NCI-H69 (cell line): ENCODE results near the gene CORO6.

Experiments
- DNase-seq: peaks from one replicate; lab custom pipeline; 2025; lab: John Stamatoyannopoulos, UW

The CORO6 gene

GRCh38 chr17:29613352-29613837 is 9.3 kb downstream of the CORO6 start:
- DNase-seq = no peak

GRCh38 chr17:29612404-29613280 is 10.1 kb downstream of the CORO6 start:
- DNase-seq = no peak

GRCh38 chr17:29612094-29612403 is 10.7 kb downstream of the CORO6 start:
- no peak for DNase-seq

- DNase-seq = no peak
Observed at GRCh38 chr17:29611351-29612093, 11.2 kb downstream of the CORO6 start.

GRCh38 chr17:29610395-29610794 is 12.3 kb downstream of the CORO6 start:
- DNase-seq = no peak

- DNase-seq = no peak
Observed at GRCh38 chr17:29608986-29609385, 13.7 kb downstream of the CORO6 start.

GRCh38 chr17:29607557-29608195 is 15.0 kb downstream of the CORO6 start:
- DNase-seq = no peak

- DNase-seq = no peak
Observed at GRCh38 chr17:29603109-29603674, 19.5 kb downstream of the CORO6 start.

- DNase-seq = peak; percentile 90
Observed at GRCh38 chr17:29597361-29598172, 25.1 kb downstream of the CORO6 start.

GRCh38 chr17:29596811-29597210 is 25.9 kb downstream of the CORO6 start:
- DNase-seq = peak; percentile 59

GRCh38 chr17:29595943-29596774 is 26.6 kb downstream of the CORO6 start:
- DNase-seq = peak; percentile 42

GRCh38 chr17:29595107-29595942 is 27.4 kb downstream of the CORO6 start:
- DNase-seq = no peak

GRCh38 chr17:29594519-29595090 is 28.1 kb downstream of the CORO6 start:
- no peak for DNase-seq

GRCh38 chr17:29593591-29594518 is 28.9 kb downstream of the CORO6 start:
- DNase-seq = peak; percentile 70

GRCh38 chr17:29592850-29593551 is 29.7 kb downstream of the CORO6 start, which contains the start of gene ANKRD13B:
TSS of gene ANKRD13B (plus strand) at chr17:29593132. CDS start at chr17:29593622, 490 bp downstream.
- DNase-seq = peak; percentile 92

GRCh38 chr17:29591737-29592608 is 30.7 kb downstream of the CORO6 start:
- DNase-seq = peak; percentile 97
